Ascending aorta (tissue), 2 donors: ENCODE measurements around the gene CA6. TPM values are rescaled to one million over a fixed set of nuclear protein-coding genes. Genes with fewer than 3 reads are reported as not detected.
A peak's percentile ranks its signal among the peaks of the same experiment; 100 is the strongest.
"Not testable (repeated sequence)": the region's sequence is repeated elsewhere in the genome, so short reads cannot be mapped to it uniquely, and the experiment has no call there.

Experiments used
- DNase-seq, 2 donors: peaks; one replicate each; pipeline ENCODE4 v3.0.0-alpha.2; 2019; ENCODE audit warnings: low spot score in 2 of 2
- H3K27ac ChIP-seq, 2 donors: fragments of 200-600 bp; sonication (generic); one replicate each; pipeline ENCODE4 v1.5.1; 2016 to 2017; ENCODE audit warnings: mild to moderate bottlenecking in 1 of 2
- H3K27me3 ChIP-seq: fragments of 200-600 bp; sonication (generic); one replicate; pipeline ENCODE4 v1.5.1; 2017
- H3K36me3 ChIP-seq, 2 donors: fragments of 200-600 bp; sonication (generic); one replicate each; pipeline ENCODE4 v1.5.1; 2016
- H3K4me1 ChIP-seq, 2 donors: fragments of 200-600 bp; sonication (generic); one replicate each; pipeline ENCODE4 v1.5.1; 2016 to 2017; ENCODE audit warnings: mild to moderate bottlenecking in 1 of 2
- H3K4me3 ChIP-seq, 2 donors: fragments of 200-600 bp; sonication (generic); one replicate each; pipeline ENCODE4 v1.5.1; 2016 to 2017; ENCODE audit warnings: mild to moderate bottlenecking in 1 of 2
- H3K9me3 ChIP-seq, 2 donors: fragments of 200-600 bp; sonication (generic); one replicate each; pipeline ENCODE4 v1.5.1; 2016
- intact Hi-C: fragments of 100-400 bp; cut with DNase I; formaldehyde crosslinking; loops from one replicate; pipeline ENCODE4 v1.15.1; 2023
- total RNA-seq: library from RNA; depleted of rRNA; stranded (reverse); fragments of >200 nt; gene quantifications from one replicate; pipeline ENCODE4 v1.1.0, GENCODE V29; 2016
- TF ChIP-seq, protein P1 (sequence below), 3 experiments: fragments of 200-600 bp in 2 of 3; fragments of 450-650 bp in 1 of 3; sonication (generic) in 2 of 3; IDR thresholded peaks; one replicate each; pipeline ENCODE4 v1.5.1; 2016 to 2019; ENCODE audit warnings: antibody characterized with exemption in 3 of 3, mild to moderate bottlenecking in 1 of 3, moderate library complexity in 1 of 3

The CA6 gene
- total RNA-seq, 1 donor from 2014 or later: not detected

DNA sequence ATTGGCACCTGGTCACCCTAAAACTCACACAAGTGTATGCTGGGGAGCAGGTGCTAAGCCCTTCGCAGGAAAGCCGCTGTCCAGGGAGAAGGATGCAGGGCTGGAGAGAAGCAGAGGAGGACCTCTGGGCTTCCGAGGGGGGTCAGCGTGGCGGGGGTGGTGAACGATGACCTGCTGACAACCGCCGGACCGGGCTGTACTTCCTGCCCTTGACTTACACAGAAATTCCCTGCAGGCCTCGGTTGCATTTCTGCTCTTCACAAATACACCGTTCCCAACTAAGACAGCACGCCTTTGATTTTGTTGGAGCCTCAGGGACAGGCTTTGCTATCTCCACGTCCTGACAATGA lies 42.9 kb downstream of the CA6 start:
- Histone ChIP-seq H3K27me3 (no peaks in the 10 kb centered on the region), H3K27ac (no peak overlapping the region), H3K4me3 (no peak overlapping the region), H3K4me1 (peaks cover 0 to 10% of the 10 kb centered on the region in 2 donors), H3K36me3 (no peaks in the 10 kb centered on the region), H3K9me3 (no peaks in the 10 kb centered on the region)
- intact Hi-C loops: loop anchor here (1.0 to 5.0 kb wide), 2 partner anchors 70 to 116 kb away; no protein-coding TSS in a partner anchor
- no peak for DNase-seq
- TF ChIP-seq, protein P1, sequence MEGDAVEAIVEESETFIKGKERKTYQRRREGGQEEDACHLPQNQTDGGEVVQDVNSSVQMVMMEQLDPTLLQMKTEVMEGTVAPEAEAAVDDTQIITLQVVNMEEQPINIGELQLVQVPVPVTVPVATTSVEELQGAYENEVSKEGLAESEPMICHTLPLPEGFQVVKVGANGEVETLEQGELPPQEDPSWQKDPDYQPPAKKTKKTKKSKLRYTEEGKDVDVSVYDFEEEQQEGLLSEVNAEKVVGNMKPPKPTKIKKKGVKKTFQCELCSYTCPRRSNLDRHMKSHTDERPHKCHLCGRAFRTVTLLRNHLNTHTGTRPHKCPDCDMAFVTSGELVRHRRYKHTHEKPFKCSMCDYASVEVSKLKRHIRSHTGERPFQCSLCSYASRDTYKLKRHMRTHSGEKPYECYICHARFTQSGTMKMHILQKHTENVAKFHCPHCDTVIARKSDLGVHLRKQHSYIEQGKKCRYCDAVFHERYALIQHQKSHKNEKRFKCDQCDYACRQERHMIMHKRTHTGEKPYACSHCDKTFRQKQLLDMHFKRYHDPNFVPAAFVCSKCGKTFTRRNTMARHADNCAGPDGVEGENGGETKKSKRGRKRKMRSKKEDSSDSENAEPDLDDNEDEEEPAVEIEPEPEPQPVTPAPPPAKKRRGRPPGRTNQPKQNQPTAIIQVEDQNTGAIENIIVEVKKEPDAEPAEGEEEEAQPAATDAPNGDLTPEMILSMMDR (IDR thresholded peaks at IDR 0.05): no peak

DNA sequence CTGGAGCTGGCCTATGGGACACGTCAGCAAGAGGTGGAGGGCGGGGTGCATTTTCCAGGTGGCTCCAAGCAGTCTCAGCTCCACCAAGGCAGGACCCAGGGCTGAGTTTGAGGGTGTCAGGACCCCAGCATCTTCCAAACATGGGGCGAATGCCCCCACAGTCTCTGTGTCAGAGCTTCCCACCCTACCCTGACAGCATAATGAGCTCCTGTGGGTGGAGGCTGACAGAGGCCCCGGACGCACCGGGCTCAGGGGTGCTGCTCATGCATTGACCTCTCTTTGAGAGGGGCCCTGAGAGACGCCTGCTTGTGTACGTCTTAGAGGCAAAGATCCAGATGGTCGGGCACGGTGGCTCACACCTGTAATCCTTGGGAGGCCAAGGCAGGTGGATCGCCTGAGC lies 43.4 kb downstream of the CA6 start:
- Histone ChIP-seq H3K9me3 (no peaks in the 10 kb centered on the region), H3K4me1 (peaks cover 0 to 10% of the 10 kb centered on the region in 2 donors), H3K4me3 (no peak overlapping the region), H3K27me3 (no peaks in the 10 kb centered on the region), H3K36me3 (no peaks in the 10 kb centered on the region), H3K27ac (no peak overlapping the region)
- intact Hi-C loops: loop anchor here (5.0 kb wide), 1 partner anchor 117 kb away; no protein-coding TSS in a partner anchor
- DNase-seq: no peak
- TF ChIP-seq, protein P1 (IDR thresholded peaks at IDR 0.05): no peak

DNA sequence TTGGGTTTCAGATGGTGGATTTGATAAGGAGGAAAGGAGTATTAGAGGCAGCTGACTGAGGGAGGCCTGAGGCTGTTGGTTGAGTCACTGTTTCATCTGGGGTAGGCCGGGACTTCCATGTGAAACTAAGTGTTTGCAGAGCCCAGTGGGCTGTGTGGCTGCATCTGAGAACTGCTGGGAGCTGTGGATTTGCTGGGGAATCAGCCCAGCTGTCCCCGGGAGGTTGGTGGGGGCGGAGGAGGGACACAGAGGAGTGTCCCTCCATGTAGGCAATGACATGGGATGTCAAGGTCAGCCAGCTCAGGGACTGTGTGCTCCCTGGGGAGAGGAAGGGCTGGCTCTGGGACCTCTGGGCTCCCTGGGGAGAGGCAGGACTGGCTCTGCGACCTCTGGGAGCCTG lies 44.2 kb downstream of the CA6 start:
- Histone ChIP-seq H3K36me3 (no peaks in the 10 kb centered on the region), H3K27me3 (no peaks in the 10 kb centered on the region), H3K9me3 (no peaks in the 10 kb centered on the region), H3K27ac (no peak overlapping the region), H3K4me3 (no peak overlapping the region), H3K4me1 (peaks cover 0 to 10% of the 10 kb centered on the region in 2 donors)
- TF ChIP-seq, protein P1 (IDR thresholded peaks at IDR 0.05): no peak
- DNase-seq: no peak
- intact Hi-C loops: loop anchor here (5.0 kb wide), 1 partner anchor 118 kb away; no protein-coding TSS in a partner anchor

DNA sequence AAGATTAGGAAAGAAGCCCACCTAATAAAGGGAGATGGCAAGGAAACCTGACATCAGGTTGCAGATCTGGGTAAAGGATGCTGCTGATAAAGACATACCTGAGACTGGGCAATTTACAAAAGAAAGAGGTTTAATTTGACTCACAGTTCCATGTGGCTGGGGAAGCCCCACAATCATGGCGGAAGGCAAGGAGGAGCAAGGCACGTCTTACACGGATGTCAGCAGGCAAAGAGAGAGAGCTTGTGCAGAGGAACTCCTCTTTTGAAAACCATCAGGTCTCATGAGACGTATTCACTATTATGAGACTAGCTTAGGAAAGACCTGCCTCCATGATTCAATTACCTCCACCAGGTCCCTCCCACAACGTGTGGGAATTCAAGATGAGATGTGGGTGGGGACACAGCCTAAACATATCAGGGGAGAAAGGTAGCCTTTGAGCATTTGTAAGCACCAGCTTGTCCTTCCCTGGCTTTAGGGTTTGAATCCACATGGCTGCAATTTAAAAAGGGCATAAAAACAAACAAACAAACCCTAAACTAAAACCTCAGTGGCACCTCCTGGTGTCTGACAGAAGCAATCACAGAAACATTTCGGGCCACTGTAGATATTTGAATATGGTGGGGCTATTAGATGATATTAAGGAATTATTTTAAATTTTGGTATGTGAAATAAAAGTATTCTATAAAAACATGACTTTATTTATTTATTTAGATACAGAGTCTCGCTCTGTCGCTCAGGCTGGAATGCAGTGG lies 47.4 kb downstream of the CA6 start:
- Histone ChIP-seq H3K27ac (no peak overlapping the region), H3K36me3 (no peaks in the 10 kb centered on the region), H3K4me1 (no peaks in the 10 kb centered on the region), H3K9me3 (no peaks in the 10 kb centered on the region), H3K27me3 (no peaks in the 10 kb centered on the region), H3K4me3 (no peak overlapping the region)
- intact Hi-C loops: no loop called here
- TF ChIP-seq, protein P1 (IDR thresholded peaks at IDR 0.05): peak in 1 of 3 experiments; percentile 14
- DNase-seq: no peak

DNA sequence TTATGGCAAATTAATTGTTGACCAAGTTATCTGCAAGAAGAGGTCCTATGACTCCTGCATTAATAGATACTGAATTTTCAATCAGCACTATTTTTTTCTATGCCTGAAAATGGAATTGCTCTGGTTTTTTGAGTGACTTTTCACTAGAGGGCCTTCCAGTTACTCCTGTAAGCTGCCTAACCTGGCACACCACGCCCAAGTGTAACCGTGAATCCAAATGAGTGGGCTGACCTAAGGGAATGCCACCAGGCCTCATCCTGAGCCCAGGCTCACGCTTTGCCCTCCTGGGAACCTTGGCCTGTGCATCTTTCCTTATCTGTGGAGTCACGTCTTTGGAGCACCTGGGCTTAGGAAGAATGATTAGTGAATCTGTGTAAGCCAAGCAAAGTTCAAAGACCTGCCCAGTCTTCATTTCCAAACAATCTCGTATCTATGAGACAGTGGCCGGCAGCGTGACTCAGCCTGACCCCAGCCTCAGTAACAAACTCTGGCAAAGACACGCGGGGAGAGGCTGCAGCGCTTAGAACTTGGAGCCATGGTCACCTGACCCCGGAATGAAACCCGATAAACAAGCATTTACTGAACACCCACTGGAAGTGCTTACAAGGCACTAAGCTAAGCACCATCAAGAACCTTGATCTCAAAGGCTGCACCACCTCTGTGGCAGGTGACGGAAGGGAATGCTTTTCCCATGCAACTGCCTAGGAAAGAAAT lies 48.5 kb downstream of the CA6 start:
- H3K4me1 ChIP-seq, H3K27me3 ChIP-seq, H3K27ac ChIP-seq, H3K36me3 ChIP-seq, H3K4me3 ChIP-seq, H3K9me3 ChIP-seq, DNase-seq, intact Hi-C loops: not testable (repeated sequence)

DNA sequence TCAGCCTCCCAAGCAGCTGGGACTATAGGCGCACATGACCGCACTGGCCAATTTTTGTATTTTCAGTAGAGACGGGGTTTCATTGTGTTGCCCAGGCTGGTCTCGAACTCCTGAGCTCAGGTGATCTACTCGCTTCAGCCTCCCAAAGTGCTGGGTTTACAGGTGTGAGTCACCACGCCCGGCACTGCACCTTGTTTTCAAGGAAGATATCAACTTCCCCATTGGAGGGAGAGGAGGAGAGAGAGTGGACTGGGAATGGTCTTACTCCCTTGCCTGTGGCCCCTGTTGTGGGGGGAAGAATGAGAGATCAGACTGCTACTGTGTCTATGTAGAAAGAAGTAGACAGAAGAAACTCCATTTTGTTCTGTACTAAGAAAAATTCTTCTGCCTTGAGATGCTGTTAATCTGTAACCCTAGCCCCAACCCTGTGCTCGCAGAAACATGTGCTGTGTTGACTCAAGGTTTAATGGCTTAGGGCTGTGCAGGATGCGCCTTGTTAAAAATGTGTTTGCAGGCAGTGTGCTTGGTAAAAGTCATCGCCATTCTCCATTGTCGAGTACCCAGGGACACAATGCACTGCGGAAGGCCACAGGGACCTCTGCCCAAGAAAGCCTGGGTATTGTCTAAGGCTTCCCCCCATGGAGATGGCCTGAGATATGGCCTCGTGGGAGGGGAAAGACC lies 56.0 kb downstream of the CA6 start:
- H3K27me3 ChIP-seq, intact Hi-C loops, DNase-seq, H3K4me1 ChIP-seq, H3K27ac ChIP-seq, H3K9me3 ChIP-seq, H3K4me3 ChIP-seq, H3K36me3 ChIP-seq: not testable (repeated sequence)

DNA sequence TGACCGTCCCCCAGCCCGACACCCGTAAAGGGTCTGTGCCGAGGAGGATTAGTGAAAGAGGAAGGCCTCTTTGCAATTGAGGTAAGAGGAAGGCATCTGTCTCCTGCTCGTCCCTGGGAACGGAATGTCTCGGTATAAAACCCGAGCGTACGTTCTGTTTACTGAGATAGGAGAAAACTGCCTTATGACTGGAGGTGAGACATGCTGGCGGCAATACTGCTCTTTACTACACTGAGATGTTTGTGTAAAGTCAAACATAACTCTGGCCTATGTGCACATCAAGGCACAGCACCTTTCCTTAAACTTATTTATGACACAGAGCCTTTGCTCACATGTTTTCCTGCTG lies 56.5 kb downstream of the CA6 start:
- H3K36me3 ChIP-seq, H3K9me3 ChIP-seq, H3K27me3 ChIP-seq, H3K4me3 ChIP-seq, H3K4me1 ChIP-seq, DNase-seq, intact Hi-C loops, H3K27ac ChIP-seq: not testable (repeated sequence)
